C1 segment of cervical spinal cord (tissue), 14 donors: ENCODE data around the gene LARP1.
"Not testable (repeated sequence)": the region's sequence is repeated elsewhere in the genome, so short reads cannot be mapped to it uniquely, and the experiment has no call there.

Experiments
- DNase-seq, 14 donors: peaks; one replicate each; lab custom pipeline; 2025; lab: John Stamatoyannopoulos, UW

Gene LARP1

DNA sequence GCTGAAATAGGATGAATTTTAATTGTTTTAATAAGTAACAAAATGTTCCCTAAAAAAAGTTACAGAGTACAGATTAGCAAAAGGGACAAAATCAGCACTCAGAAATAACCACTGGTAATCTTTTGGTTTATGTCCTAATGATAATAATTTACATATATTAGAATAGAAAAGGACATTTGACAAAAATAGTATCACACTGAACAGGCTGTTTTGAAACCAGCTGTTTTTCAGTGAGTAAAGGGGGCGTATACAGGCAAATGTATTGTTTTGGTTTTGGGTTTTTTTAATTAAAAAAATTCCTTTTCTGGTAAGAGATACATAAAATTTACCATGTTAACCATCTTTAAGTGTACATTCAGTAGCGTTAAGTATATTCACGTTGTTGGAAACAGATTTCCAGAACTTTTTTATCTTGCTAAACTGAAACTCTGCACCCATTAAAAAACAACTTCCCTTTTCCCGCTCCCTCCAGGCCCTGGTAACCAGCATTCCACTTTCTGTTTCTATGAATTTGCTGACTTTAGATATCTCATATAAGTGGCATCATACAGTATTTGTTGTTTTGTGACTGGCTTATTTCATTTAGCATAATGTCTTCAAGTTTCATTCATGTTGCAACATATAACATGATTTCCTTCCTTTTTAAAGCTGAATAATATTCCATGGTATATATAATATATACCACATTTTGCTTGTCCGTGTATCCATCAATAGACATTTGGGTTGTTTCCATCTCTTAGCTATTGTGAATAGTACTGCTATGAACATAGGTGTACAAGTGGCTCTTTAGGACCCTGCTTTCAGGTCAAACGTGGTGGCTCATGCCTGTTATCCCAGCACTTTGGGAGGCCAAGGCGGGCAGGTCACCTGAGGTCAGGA, 20.6 kb upstream of the LARP1 start:
- no peak for DNase-seq

DNA sequence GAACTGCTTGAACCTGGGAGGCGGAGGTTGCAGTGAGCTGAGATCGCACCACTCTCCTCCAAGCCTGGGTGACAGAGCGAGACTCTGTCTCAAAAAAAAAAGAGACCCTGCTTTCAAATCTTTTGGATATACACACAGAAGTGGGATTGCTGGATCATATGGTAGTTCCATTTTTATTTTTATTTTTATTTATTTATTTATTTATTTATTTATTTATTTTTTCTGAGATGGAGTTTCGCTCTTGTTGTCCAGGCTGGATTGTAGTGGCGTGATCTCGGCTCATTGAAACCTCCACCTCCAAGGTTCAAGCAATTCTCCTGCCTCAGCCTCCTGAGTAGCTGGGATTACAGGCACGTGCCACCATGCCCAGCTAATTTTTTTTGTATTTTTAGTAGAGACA, 19.8 kb upstream of the LARP1 start:
- DNase-seq: not testable (repeated sequence)

DNA sequence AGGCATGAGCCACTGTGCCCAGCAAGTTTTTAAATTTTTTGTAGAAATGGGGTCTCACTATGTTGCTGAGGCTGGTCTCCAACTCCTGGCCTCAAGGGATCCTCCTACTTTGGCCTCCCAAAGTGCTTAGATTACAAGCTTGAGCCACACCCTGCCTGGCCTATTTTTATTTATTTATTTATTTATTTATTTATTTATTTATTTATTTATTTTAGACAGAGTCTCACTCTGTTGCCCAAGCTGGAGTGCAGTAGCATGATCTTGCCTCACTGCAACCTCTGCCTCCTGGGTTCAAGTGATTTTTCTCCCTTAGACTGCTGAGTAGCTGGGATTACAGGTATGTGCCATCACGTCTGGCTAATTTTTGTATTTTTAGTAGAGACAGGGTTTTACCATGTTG, 18.8 kb upstream of the LARP1 start:
- DNase-seq: not testable (repeated sequence)

DNA sequence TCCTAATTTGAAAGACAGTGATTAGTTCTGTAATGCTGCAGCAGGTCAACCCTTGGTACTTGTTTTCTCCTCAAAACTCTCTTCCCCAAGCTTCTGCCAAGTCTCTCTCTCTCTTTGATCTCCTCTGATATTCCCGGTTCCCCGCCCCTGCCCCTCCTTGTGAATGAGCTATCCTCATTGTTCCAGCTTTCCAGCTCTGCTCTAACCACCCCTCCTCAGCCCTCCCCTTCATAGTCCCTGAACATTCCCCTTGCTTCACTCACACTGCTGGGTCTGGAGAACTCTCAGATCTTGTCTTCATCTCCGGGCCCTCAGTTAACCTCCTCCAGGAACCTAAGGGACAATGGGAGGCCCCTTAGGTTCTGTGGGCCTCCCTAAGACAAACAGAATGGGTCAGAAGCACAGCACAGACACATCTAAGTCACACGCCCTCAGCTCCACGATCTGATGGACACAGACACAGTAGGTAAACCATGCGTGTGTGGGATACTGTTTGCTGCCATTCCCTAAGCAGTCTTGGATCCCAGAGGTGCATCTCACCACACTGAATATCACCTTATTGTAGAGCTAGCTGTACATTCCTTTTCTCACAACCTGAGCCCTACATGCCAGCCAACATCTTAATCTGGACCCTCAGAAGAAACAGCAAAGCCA, 17.4 kb upstream of the LARP1 start:
- no peak for DNase-seq

DNA sequence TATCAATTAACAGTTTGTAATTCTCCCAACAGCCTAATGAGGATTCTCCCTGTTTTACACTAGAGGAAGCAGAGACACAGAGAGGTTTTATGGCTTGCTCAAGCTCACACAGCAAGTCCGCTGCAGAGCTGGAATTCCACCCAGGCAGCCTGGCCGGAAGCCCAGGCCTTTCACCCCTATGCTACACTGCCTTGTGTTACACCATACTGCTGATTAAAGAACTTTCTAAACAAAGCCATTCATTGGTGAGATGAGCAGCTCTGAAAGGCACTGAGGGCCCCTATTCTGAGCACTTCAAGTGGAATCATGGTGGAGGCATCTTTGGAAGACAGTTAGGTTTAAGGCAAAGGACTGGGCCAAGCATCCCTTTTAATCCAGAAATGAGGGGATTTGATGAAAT, 14.7 kb upstream of the LARP1 start:
- DNase-seq: peak in 9 of 14 donors; percentile 6 to 47 (median 28)

DNA sequence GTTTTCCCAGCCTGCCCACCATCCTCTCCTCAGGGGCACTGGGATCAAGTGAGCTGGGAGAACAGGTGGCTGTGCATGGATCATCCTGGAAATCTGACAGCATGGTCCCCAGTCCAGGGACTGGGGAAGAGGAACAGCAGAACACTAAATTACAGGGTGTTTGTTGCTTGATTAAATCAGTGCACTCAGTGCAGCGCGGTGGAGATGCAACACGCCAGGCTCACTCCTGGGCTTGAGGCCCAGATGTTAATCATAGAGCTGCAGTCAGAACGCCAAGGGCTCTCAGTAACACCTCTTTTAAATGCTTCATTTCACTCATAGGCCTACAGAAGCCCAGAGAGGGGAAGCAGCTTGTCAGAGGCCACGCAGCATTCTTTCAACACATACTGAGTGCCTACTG, 14.2 kb upstream of the LARP1 start:
- DNase-seq: peak in 5 of 14 donors; percentile 16 to 50 (median 39)

DNA sequence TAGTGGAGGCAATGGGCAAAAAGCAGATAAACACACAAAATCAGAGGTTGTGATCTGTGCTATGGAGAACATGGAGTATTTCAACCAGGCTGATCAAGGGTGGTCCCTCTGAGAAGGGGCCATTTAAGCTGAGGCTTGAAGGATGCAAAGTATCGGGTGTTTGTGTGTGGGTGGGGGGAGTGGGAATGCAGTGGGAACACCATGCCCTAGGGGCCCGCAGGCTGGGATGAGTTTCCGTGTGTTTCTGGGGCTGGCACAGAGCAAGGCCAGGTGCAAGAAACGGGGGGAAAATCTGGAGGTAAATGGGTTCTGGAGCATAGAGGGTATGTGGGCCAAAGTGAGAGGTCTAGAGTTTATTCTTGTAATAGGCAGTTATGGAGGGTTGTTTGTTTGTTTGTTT, 13.8 kb upstream of the LARP1 start:
- DNase-seq: no peak

DNA sequence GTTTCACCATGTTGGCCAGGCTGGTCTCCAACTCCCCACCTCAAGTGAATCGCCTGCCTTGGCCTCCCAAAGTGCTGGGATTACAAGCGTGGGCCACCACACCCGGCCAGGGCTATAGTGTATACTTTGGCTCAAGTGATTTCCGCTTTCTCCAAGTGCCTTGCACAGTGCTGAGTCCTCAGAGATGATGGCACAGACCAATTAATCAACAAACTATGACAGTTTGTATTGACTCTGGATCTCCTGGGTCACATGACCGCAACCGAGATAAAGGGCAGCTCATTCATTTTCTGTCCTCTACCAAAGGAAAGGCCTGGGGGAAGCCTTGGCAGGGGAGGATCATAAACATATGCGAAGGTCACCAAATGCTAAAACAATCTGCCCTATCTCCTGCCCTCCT, 11.4 kb upstream of the LARP1 start:
- DNase-seq: no peak

DNA sequence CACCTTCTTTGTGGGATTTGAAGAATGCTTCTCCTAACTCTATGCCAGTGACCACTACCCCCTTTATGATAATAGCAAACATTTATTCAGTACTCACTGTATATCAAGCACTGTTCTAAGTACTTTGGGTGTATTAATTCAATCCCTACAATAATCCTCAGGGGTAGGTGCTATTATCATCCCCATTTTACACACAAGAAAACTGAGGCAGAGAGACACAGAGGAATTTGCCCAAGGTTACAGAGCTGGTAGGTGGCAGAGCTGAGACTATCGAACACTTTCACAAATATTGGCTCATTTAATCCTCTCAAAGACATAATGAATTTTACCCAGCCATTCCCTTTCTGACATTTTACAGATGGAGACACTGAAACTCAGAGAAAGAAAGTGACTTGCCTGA, 9.8 kb upstream of the LARP1 start:
- DNase-seq: no peak

DNA sequence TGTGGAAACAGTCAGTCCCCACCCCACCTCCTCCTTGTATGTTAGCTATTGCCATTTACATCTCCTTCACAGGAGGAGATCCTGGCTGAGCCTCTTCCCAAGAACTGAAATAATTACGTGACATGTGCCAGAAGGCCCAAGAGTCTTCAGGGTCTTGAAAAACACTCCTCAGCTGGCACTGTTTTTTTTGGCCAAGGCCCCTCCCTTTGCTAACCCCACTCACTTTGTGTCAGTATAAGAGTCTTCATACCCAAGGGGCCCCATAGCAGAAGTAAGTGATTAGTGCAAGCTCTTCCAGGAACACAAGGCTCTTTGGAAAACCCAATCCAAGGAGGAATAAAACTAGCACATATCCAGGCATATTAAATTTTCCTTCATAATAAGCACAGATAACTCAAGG, 5.7 kb upstream of the LARP1 start:
- DNase-seq: no peak

DNA sequence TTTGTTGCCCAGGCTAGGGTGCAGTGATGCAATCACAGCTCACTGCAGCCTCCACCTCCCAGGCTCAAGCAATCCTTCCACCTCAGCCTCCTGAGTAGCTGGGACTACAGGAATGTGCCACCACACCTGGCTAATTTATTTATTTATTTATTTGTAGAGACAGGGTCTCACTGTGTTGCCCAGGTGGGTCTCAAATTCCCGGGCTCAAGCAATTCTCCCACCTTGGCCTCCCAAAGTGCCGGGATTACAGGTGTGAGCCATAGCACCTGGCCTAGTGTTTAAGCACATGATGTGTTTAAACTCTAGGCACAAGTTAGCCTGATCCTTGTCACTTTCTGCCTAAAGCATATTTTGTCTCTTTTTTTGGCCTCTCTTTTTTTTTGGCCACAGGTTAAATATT, 4.5 kb upstream of the LARP1 start:
- DNase-seq: not testable (repeated sequence)

DNA sequence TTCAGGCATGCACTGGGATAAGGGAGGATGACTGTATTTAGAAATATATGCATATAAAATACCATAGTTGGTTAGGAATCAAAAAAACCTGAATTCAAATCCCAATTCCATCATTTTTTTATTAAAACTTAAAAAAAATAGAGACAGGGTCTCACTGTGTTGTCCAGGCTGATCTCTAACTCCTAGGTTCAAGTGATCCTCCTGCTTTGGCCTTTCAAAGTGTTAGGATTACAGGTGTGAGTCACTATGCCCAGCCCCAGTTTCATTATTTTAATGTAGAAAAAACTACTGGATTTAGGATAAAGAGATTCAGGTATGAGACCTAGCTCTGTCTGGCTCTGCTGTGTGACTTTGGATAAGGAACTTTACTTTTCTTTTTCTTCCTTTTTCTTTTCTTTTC, 3.3 kb upstream of the LARP1 start:
- DNase-seq: no peak

DNA sequence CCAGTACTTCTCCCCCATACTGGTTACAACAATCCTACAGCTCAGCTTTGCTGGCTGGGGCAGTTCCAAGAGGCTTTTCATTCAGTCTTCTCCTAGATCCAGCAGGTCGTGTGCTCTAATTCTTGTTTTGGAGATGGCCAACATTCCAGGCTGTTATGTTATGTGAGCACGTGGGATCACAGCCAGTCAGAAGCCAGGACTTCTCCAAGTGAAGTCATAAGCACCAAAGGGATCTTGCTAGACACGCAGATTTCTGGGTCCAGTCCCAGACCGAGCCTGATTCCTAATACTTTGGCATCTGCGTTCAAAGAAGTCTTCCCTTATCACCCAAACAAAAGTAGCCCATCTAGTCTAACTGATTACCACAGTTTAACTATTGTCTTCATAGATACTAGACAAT, 1.4 kb upstream of the LARP1 start:
- DNase-seq: peak in 1 of 14 donors; percentile 33

DNA sequence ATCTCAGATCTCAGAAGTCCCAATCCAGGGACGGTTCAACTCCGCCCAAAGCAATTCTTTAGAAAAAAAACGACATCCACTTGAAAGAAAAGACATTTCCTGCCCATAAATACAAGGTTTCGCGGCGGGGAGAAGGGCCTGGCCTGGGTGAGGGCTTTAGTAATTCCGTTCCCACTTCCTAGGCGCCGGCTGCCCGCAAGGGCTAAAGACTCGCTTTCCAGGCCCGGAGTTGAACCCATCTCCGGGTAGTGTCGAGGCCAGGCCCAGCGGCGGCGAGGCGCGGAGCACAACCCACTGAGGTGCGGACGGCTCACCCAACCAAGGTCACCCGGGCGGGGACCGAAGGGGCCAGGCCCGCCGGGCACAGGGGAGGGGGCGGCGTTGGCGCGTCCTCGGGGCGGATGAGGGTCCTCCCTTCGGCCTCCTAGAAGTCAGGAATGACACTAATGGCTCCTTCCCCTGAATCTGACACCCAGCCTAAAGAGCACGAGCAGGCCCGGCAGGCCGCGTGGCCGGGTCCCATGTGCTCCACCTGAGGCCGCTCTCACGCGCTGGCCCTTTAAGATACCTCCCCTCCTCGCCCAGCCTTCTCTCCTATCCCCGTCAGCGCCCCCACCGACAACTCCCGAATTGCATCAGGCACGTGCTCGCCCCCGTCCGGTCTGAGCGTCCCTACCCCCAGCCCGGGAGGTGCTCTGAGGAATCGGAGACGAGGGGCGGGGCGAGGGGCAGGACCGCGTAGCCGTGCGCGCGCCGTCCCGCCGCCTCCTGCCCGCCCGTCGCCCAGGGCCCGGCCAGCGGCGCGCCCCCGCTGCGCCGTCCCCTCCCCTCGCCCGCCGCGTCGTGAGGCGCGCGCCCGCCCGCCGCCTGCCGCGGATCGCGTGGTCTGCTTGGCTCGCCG, 467 bp upstream of the LARP1 start:
- peak; percentile 79 to 98 (median 96) for DNase-seq

DNA sequence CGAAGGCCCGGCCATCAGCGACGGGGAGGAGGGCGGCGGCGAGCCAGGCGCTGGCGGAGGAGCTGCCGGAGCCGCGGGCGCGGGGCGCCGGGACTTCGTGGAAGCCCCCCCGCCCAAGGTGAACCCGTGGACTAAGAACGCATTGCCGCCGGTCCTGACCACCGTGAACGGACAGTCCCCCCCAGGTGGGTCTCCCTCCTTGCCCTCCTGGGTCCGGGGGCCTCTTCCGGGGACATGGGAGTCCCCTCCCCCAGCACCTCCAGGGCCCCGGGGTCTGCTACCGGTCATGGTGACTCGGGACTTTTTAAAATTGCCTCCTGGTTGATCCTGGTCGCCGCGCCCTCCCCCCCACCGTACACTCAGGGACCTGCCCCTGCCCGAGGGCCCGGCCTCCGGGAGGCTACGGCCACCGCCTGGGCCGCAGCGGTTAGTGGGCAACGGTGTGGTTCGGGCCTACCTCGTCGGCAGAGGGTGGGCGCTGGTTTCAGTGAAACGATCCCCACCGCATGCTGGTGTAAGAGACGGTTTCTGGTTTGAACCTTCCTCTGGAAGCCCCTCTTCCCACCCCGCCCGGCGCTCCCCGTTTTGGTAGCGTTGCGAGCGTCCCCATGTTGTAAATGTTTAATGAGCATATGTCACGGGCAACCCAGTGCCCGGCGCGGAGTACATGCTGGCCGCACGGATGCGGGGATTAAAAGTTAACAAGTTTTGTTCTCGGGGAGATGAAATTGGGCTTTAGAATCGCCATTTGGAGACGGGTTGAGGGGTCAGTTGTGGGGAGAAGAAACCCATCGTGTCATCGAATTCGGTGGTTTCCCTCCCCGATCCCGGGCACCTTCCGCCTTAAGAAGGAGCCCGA, 1.1 kb downstream of the LARP1 start:
- DNase-seq: peak in 9 of 14 donors; percentile 23 to 67 (median 45)

DNA sequence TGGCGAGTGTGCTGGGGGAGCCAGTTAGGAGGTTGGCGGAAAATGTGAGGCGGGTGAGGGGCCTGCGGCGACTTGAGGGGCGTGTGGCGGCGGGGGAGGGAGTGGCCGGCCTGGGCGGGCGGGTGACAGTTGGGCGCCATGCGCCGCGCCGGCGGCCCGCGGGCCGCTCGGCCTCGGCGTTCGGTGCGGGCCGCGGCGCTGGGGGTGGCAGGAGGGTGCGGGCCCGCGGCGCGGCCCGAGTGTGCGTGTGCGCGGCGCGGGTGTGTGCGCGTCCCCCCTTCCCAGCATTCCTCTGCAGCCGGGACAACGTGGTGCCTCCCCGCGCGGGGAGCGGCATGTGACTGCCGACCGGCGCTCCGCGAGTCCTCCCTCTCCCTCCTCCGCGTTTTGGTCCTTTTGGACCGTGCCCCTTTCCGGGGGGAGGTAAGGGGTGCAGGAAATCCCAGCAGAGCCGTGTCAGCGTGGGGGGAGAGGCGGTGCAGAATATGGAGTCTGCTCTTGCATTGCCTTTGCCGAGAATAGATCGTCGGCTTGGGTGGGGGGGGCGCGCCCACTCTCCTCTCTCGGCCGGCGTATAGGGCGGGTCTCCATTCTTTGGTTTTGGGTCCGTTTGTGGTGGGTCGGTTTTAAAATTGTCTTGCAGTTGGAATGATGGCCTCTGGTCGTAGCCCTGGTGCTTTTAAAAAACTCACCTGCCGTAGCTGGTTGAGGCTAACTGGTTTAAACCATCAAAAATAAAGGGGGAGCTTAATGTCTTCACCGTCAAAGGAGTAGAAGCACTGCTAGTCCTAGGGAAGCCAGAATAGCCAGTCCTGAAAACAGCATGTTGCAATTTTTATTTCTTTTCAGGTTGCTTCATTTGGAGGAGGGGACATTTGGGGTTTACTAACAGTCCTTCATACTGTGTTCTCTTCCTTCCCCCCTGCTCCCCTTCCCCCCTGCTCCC, 2.0 kb downstream of the LARP1 start:
- DNase-seq: peak in 12 of 14 donors; percentile 48 to 74 (median 56)

DNA sequence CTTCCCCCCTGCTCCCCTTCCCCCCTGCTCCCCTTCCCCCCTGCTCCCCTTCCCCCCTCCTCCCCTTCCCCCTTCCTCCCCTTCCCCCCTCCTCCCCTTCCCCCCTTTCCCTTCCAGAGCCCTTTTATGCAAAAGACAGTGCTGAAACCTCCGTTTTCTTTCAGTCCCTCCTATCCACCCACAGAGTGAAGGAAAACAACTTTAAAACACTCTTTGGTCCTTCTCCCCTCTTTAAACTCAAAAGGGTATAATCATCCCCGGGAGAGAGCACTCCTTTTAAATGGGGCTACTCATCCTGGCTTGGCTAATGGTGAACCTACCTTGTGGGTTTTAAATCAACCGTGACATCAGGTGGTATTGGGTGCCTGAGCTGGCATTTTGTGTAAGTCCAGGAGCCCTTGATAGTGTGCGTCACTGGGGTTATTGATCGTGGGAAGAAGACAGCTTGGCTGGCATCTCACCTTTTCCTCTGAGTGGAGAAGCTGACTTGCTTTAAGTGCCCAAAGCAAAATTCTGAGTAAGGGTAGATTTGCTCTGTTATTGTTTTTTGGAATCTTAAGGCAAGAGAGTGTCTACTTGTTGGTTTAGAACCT, 2.7 kb downstream of the LARP1 start:
- no peak for DNase-seq

DNA sequence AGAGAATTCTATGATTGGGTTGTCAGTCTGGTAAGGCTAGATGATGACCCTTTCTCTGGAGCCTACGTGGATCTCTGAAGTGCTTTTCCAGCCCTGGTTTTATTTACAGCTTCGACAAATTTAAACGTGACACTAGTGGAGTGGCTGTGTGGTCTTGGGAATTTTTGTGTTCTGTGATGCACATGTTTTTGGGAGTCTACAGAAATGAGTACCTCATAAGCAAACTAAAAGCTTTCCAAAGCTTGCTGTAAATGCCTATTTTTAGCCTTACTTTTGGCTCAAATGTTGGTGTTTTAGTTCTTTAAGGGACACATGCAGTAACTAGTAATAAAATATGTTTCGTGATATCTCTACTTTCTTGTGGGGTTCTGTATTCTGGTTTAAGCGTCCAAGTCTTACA, 3.3 kb downstream of the LARP1 start:
- no peak for DNase-seq

DNA sequence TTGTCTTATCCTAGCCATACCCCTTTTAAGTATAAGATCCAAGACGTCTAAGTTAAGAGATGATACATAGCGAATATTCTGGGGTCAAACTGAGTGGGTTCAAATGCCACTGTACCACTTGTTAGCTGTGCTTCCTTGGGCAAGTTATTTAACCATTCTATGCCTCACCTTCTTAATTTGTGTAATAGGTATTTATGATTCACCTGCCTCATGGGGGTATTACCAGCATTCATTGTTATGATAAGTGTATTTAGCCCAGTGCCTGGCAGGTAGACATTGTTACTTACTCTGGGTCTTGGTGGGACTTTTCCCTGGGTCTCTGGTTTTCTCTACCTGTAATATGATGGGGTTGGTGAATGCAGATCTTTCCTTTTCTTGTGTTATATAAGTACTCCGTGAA, 3.8 kb downstream of the LARP1 start:
- DNase-seq: no peak
